Uterus (tissue), 2 donors: ENCODE measurements around the gene ERMP1.

ENCODE experiments used
- POLR2A ChIP-seq, 2 donors: fragments of 450-650 bp; IDR thresholded peaks; one replicate each; pipeline ENCODE4 v1.6.1; 2016; ENCODE audit warnings: antibody characterized with exemption in 2 of 2, mild to moderate bottlenecking in 1 of 2, moderate library complexity in 1 of 2
- TF ChIP-seq, protein P1 (sequence below), 4 experiments: fragments of 200-600 bp in 2 of 4; fragments of 450-650 bp in 2 of 4; sonication (generic) in 2 of 4; IDR thresholded peaks; one replicate each; pipeline ENCODE4 v1.5.1; 2016 to 2019; ENCODE audit warnings: antibody characterized with exemption in 4 of 4, mild to moderate bottlenecking in 2 of 4, moderate library complexity in 1 of 4

DNA sequence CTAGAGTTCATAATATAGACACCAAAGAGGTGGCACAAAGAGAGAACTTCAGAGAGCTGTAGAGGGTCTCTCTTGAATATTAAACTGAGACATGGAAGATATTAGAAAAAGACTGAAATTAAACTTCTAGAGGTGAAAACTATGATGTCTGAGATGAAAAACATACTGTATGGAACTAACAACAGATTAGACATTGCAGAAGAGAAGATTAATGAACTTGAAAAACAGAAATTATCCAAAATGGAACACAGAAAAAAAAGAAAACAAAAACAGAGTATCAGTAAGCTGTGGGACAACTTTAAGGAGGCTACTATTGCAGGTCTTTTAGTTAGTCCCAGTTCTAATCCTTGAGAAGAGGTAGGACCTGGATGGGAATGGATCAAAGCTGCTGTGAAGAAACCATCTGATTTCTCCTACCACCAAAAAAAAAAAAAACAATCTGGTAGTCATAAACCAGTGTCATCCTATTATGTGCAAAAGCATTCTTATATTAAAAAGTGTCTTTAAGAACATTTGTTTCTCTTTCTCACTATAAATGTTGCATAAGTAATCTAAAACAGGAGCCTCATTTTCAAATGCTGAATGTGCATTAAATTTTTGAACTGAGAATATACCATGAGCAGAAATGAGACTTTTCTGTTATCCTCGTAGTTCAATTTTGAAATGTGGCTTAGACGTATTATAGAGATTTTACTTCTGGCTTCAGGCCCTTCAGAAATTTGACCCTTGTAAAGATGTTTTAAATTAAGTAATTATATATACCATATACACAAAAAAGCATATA, 96.2 kb downstream of the ERMP1 start:
- TF ChIP-seq, protein P1, sequence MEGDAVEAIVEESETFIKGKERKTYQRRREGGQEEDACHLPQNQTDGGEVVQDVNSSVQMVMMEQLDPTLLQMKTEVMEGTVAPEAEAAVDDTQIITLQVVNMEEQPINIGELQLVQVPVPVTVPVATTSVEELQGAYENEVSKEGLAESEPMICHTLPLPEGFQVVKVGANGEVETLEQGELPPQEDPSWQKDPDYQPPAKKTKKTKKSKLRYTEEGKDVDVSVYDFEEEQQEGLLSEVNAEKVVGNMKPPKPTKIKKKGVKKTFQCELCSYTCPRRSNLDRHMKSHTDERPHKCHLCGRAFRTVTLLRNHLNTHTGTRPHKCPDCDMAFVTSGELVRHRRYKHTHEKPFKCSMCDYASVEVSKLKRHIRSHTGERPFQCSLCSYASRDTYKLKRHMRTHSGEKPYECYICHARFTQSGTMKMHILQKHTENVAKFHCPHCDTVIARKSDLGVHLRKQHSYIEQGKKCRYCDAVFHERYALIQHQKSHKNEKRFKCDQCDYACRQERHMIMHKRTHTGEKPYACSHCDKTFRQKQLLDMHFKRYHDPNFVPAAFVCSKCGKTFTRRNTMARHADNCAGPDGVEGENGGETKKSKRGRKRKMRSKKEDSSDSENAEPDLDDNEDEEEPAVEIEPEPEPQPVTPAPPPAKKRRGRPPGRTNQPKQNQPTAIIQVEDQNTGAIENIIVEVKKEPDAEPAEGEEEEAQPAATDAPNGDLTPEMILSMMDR (IDR thresholded peaks at IDR 0.05) = no peak
- TF ChIP-seq POLR2A (IDR thresholded peaks at IDR 0.05) = no peak
